ENCODE results near the gene MYO7B.

The MYO7B gene

GRCh38 chr2:127670055-127670956 is 134.8 kb downstream of the MYO7B start:
- DNase-seq = no peak

GRCh38 chr2:127670957-127671290 is 135.4 kb downstream of the MYO7B start:
- DNase-seq = no peak

DNA sequence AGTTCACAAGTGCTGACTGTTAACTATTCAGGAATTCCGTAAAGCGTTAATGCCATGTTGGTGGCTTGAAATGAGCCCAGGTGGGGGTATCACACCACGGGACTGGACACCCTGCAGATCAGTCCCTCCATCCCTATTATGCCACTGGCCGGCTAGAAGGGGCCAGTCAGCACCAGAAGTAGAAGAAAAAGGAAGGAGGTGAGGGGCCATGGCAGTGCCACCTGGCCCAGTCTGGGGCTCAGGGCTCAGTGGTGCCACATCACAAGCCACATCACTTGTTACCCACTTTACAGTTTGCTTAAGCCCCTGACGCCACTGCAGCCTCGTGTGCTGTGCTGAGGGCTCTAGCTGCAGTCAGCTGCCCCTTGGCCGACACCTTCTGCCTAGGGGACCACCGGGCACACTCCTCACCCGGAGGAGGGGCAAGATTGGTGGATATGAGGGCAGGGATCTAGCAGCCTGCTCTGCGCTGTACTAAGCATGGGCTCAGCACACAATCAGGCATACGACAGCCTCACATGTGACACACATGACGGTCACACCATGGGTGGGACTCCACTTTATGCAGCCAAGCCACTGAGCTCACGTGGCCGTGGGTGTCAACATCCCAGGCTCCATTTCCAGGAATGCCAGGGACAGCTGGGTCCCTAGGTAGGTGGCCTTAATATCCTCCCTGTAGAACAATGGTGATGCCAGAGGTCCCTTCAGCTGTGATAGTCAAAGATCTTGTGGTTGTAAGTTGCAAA is 136.2 kb downstream of the MYO7B start:
- no peak for DNase-seq

DNA sequence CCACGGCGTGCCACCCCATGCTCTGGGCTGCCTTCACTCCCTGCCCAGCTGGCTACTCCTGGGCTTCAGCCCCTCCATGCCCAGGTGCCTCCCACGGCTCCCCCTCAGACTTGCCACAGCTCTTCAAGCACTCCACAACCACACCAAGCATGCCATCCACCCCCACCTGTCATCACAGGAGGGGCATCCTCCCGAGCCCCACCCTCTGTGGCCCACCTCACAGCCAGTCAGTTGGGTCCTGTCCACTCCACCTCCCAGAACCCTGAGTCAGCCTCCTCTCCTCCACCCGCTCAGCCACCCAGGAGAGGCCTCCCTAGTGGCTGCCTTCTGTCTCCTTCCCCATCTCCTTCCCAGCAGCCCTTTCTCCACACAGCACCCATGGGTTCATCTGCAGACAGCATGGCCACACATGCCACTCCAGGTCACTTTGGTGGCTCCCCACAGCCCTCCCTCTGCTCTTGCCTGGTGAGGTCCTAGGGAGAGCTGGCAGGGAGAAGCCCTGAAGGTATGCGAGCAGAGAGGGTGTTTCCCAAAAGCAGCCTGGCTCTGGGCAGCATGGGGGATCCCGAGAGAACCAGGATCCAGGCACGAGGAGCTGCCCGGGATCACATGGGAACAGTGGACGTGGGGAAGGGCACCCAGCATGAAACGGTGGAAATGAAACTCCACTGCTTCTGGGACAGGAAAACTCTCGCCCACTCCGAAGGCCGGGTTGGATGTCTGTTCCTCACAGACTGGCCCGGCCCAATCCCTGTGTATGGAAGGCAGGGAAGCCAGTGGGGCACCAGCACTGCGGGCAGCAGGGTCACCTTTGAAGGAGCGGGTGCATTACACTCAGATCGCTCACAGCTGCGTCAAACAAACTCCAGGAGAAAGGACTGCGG is 137.1 kb downstream of the MYO7B start:
- DNase-seq = no peak

DNA sequence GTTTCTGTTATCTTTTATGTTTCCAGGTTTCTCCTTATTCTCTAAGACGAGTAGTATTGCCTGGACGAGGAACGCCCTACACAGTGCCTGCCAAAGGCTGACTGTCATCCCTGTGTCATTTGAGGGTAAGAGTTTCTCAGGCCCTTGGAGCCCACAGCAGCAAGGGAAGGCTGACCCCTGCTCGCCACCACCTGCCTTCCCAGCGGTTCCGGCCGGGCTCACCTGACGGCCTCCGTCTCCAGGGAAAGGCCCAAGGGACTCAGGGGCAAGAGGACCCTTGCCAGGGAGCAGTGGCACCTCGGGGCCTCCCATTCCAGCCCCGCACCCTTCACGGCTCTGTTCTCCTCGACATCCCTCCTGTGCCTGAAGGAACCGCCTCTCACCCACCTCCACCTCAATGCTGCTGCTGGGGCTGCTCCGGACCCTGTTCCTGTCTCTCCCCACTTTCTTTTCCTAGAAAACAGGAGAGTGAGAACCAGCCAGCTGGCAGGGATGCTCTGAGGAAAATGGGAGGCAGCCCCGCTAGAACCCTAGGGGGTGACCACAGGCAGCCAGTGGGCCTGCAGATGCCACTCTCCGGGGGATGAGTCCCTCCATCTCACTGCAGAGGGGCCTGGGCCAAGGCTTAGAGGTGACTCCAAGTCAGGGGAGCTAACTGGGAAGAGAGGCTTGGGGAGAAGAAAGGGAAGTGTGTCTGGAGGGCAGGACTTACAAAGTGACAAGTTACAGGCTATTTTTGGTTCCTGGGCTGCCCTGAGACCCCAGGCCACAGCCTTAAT is 138.0 kb downstream of the MYO7B start:
- DNase-seq = no peak

DNA sequence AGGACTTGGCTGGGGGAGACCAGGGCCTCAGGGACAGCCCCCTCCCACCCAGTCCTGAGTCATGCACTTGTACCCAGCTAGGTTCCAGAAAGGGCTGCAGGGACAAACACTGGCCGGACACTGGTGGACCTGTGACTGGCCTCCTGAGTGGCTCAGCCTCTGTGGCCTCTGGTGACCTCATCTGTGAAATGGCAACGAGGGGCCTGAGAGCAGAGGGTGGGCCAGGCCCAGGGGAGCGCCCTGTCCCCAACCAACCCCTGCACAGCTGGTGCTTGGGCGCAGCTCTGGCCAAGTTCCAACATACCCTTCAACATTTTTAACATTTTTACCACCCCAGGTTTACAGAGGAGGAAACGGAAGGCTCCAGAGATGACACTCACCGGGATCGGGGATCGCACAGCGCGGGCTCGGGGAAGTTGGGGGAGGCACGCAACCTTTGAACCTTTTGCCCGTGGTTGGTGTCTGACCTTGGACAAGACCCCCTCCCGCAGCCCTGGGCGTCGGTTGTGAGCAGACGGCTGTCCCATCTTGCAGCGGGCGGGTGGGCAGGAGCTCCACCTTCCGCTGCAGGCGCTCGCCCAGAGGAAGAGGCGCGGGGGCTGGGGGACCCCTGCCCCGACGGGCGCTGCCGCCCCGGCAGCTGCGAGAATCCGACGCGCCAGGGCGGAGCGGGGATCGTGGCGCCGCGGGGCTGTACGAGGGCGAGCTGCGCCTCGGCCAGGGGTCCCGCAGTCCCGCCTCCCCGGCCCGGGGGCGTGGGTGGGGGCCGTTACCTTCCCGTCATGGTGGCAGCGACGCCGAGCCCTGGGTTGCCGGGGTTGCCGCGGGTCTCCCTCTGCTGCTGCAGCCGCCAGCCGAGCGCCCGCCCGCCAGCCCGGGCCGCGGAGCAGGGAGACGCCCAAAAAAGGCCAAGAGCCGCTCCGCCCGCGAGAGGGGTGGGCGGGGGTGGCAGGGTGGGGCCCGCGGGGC is 139.0 kb downstream of the MYO7B start:
- no peak for DNase-seq

GRCh38 chr2:127675331-127676261 is 140.1 kb downstream of the MYO7B start, which contains the start of gene LIMS2:
Gene LIMS2, minus strand, starts transcription at chr2:127675530. Its CDS starts 506 bp downstream, at chr2:127675024.
- no peak for DNase-seq

- no peak for DNase-seq
Measured at GRCh38 chr2:127676906-127677305, 141.4 kb downstream of the MYO7B start.

DNA sequence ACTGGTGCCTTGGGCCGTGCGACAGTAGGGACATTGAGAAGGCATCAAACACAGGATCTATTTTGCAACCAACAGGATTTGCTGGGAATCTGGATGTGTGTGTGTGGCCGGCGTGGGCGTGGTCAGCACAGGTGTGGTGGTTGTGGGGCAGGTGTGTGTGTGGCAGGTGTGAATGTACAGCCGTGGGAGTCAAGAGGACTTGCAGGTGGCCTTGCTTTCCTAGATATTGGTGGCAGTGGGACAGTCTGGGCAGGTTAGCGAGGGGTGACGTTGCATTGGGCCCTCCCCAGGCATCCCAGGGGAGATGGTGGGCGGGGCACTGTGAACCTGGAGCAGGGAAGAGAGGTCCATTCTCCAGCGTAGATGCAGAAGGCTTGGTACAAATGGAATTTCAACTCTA is 143.0 kb downstream of the MYO7B start:
- DNase-seq = no peak

GRCh38 chr2:127678991-127679390 is 143.5 kb downstream of the MYO7B start:
- DNase-seq = no peak

DNA sequence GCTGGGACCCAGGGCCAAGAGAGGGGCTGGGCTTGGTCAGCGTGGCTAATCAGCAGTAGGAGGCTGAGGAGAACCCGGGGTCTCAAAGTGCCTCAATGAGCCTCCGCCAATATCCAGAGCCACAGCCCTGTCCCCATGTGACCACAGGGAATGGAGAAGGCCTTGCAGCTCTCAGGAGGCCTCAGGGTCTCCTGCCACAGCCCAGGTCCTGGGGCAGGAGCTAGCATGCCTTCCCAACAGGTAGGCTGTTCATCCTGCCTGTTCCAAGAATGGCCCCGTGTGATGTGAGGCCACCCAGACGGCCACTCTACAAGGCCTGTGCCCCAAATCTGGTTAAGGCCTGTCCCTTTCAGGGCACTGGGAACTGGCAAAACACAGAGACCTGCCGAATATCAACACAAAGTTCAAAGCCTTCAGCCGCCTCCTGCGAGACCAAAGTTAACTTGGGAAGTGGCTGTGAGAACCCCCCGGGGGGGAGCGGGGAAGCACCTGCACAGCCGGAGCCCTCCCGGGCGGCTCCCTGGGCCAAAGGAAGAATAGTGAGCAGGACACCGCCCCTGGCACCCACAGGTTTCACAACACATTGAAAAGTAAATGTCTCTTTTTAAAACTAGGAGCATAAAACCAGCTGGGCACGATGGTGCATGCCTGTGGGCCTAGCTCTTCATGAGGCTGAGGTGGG is 144.3 kb downstream of the MYO7B start:
- DNase-seq = no peak

GRCh38 chr2:127680706-127681287 is 145.3 kb downstream of the MYO7B start:
- DNase-seq = no peak

DNA sequence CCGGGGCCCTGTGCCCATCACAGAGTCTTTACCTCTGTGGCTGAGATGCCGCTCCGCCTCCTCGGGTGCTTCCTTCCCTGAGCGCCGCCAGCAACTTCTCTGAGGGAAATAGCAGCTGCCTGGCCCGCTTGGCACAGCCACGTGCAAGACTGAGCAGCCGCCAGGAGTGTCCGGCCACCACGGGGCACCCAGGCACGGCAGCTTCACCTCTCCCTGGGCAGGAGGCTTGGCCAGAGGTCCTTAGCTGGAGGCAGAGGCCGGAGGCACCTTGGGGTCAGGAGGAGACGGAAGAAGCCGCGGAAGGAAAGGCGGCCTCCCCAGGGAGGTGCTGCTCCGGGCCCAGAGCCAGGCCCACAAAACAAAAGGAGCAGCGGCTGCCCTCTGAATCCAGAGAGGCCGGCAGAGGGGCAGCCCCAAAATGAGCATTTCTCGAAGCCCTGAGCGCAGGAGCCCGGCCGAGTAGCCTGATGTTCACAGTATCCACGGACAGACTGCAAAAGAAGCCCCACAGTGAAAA is 145.9 kb downstream of the MYO7B start:
- no peak for DNase-seq

GRCh38 chr2:127681976-127682857 is 146.7 kb downstream of the MYO7B start:
- DNase-seq = no peak

- DNase-seq = no peak
Measured at GRCh38 chr2:127683056-127683455, 147.6 kb downstream of the MYO7B start.

DNA sequence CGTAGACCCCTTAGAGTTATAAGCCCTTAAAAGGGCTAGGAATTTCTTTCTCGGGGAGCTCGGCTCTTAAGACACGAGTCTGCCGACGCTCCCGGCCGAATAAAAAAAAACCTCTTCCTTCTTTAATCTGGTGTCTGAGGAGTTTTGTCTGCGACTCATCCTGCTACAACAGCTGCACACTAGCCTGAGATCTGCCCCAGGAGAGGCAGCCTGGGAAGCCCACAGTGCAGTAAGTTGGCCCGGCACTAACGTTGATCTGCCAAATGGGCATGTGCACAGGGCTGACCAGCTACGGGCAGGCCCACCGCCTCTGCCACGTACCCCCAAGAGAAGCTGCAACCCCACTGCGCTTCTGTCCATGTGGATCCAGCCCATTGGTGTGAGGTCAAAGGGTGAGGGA is 148.3 kb downstream of the MYO7B start:
- no peak for DNase-seq

GRCh38 chr2:127685410-127686080 is 150.1 kb downstream of the MYO7B start:
- DNase-seq = no peak

All from KG1 (cell line).